Fibroblast of skin of back (primary cell): ENCODE results near the gene RPS5.
"Not testable (repeated sequence)": the region's sequence is repeated elsewhere in the genome, so short reads cannot be mapped to it uniquely, and the experiment has no call there.

Experiments
- DNase-seq: peaks from one replicate; pipeline ENCODE4 v3.0.0-alpha.2; 2013

The RPS5 gene

DNA sequence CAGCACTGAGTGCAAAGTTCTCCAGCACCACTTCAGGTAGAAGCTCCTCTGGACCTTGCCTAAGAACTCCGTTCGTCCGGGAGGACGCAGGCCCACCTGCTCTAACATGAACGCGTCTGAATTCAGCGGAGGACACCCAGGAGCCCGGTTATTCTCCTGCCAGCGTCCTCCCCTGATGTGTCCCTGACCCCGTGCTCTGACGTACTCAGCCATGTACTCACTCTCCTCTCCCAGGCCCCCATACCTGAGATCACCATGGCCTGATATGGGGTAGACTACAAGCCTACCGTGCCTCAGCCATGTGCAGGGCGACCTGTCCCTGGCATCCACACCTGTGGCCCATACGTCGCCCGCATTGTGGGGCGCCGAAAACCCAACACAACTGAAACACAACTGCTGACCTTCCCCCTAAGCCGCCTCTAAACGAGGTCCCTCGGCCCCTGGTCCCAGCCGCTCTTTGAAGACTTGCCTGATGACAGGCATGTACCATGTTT lies 20.6 kb downstream of the RPS5 start:
- DNase-seq: no peak

- peak; percentile 96 for DNase-seq
Measured at GRCh38 chr19:58408152-58409009, 21.3 kb downstream of the RPS5 start, which contains the start of gene ZNF584. ZNF584 (plus strand) TSS chr19:58408649; CDS start chr19:58409148, 499 bp downstream.

DNA sequence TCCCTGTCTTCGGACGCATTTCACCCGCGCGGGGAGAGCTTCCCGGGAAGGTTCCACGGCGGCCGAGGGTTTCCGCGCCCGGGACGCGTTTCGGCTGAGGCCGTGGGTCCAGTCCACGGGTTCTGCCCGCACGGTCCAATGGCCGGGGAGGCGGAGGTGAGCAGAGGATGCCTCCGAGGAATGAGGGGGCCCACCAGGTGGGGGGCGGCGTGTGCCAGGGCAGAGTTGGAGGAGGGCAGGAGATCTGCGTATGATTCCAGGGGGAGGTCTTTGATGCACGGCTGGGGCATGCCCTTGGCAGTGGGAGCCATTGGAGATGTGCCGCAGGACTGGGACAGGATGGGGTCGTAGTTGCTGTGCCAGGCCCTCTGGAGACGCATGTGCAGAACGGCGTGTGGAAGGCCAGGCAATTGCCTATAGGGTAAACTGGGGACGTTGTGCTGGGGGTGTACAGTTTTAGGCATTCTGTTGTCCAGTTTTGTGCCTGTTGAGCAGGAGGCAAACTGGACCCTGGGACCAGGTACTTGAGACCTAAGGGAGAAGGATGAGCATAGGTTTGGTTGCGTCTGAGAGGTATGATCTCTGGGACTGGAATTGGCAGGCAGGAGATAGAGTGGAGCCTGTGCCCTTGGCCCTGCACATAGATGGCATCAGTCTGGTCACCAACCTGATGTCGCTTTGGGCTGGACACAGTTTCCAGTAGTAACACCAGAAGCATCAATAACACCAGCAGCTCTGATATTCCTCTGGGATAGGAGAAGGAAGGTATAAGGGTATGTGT lies 22.1 kb downstream of the RPS5 start:
- DNase-seq: peak; percentile 46

- no peak for DNase-seq
Measured at GRCh38 chr19:58416604-58417003, 29.5 kb downstream of the RPS5 start.

DNA sequence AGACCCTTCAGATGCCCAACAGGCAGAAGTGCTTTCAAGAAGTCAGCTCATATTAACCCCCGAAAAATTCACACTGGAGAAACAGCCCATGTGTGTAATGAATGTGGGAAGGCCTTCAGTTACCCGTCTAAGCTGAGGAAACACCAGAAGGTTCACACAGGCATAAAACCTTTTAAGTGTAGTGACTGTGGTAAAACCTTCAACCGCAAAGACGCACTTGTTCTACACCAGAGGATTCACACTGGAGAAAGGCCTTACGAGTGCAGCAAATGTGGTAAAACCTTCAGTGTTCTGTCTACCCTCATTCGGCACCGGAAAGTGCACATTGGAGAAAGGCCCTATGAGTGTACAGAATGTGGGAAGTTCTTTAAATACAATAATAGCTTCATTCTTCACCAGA lies 30.0 kb downstream of the RPS5 start:
- DNase-seq: no peak

DNA sequence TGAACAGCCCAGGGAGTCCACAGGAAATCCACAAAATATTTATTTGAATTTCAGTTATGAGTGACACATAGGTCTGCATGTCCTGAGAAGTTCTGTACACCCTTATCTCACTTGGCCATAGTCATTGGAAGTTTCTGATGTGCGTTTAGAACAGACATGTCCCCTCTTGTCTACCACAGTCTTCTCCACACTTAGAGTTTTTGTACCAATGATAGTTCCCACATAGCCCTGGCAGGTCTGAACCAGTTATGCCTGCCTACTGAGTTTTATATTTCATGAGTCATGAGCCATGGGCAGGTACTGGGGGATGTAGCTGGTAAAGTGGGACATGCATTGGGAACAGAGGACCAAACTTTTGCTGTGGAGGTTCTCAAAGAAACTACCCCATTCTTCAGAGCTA lies 41.5 kb downstream of the RPS5 start:
- no peak for DNase-seq

DNA sequence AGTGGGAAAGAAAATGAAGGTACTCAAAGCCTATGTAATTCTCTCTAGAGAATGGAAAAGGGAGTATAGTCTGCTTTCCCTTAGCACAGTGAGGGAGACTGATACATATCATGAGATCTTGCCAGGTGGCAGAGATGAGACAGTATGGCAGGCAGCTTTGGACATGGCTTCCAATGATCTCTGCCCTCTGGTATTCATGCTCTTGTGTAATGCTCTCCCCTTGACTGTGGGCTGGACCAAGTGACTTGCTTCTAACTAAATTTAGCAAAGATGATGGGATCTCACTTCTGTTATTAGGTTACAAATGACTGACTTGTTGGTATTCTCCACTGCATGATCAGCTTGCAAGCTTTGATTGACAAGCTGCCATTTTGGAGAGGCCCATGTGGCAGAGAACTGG lies 42.7 kb downstream of the RPS5 start:
- no peak for DNase-seq

DNA sequence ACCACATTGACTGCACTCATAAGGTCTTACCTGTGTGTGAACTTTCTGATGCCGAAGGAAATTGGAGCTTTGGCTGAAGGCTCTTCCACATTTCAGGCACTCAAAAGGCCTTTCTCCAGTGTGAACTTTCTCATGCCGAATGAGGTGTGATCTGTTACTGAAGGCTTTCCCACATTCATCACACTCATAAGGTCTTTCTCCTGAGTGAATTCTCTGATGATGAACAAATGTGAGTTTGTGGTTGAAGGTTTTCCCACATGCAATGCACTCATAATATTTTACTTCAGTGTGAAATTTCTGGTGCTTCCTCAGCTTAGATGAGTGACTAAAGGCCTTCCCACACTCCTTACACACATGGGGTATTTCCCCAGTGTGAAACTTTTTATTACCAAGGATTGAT lies 47.1 kb downstream of the RPS5 start:
- DNase-seq: peak; percentile 16

GRCh38 chr19:58439576-58440554 lies 52.8 kb downstream of the RPS5 start, which contains the start of gene ZNF132:
ZNF132 (minus strand) TSS chr19:58440153; CDS start chr19:58439821, 332 bp downstream.
- DNase-seq: peak; percentile 100

DNA sequence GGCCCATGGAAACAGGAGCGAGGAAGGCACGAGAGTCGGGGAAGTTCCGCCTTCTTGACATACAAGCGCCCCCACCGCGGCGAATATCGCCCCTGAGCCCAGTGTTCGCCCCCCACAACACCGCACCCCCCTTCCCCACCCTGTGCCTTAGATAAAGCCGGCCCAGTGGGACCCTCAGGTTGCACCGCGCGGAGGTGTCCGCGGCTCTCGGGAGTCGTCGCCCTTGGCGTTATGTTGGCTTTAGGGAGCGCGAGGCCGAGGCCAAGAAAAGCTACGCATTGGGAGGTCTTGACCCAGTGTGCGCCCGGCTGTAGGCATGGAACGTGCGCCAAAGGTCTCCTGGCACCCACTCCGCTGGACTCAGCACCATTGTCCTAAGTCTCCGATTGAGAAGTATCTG lies 53.5 kb downstream of the RPS5 start:
- no peak for DNase-seq

DNA sequence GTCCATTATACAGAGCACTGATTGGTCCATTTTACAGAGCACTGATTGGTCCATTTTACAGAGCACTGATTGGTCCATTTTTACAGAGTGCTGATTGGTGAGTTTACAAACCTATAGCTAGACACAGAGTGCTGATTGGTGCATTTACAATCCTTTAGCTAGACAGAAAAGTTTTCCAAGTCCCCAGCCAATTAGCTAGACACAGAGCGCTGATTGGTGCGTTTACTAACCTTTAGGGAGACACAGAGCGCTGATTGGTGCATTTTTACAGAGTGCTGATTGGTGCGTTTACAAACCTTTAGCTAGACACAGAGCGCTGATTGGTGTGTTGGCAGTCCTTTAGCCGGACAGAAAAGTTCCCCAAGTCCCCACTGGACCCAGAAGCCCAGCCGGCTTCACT lies 55.9 kb downstream of the RPS5 start:
- DNase-seq: not testable (repeated sequence)
